H7 (cell line): ENCODE results near the gene NKD2. TPM values are rescaled to one million over a fixed set of nuclear protein-coding genes. Genes with fewer than 3 reads are reported as not detected.
"Not testable (repeated sequence)": the region's sequence is repeated elsewhere in the genome, so short reads cannot be mapped to it uniquely, and the experiment has no call there.

Experiments
- DNase-seq: peaks from one replicate; pipeline ENCODE4 v3.0.0; 2012
- H3K27me3 ChIP-seq: 2 replicates; pipeline ENCODE4 v1.6.0; 2011; ENCODE audit warnings: mild to moderate bottlenecking, low read length; ENCODE audit not compliant: control insufficient read depth, insufficient read depth
- H3K36me3 ChIP-seq: replicated peaks from 2 replicates; pipeline ENCODE4 v1.5.1; 2011; ENCODE audit warnings: low read length; ENCODE audit not compliant: control insufficient read depth, insufficient read depth
- H3K4me3 ChIP-seq: 2 replicates; pipeline ENCODE4 v1.5.1; 2011; ENCODE audit warnings: low read depth, mild to moderate bottlenecking, control low read depth, low read length, moderate library complexity; ENCODE audit not compliant: insufficient read depth
- total RNA-seq: library from RNA; depleted of rRNA; stranded (reverse); fragments of >200 nt; shearing (Covaris generic); gene quantifications from 2 replicates; pipeline ENCODE4 v1.2.3, GENCODE V29; 2014

NKD2 gene
- total RNA-seq, 1 experiment from 2014 or later = 4.9 TPM

- no peaks in the 10 kb centered on the region for H3K27me3 ChIP-seq
- H3K36me3 ChIP-seq = no peaks in the 10 kb centered on the region
- no peak overlapping the region for H3K4me3 ChIP-seq
- DNase-seq = no peak
Measured at GRCh38 chr5:968881-969280, 39.7 kb upstream of the NKD2 start.

- no peaks in the 10 kb centered on the region for H3K36me3 ChIP-seq
- H3K27me3 ChIP-seq = no peaks in the 10 kb centered on the region
- no peak overlapping the region for H3K4me3 ChIP-seq
- no peak for DNase-seq
Measured at GRCh38 chr5:969408-969839, 39.2 kb upstream of the NKD2 start.

GRCh38 chr5:972575-972974, 36.0 kb upstream of the NKD2 start:
- not testable (repeated sequence) for H3K27me3 ChIP-seq, H3K4me3 ChIP-seq, DNase-seq, H3K36me3 ChIP-seq

GRCh38 chr5:976849-977751, 31.5 kb upstream of the NKD2 start:
- H3K27me3 ChIP-seq = no peaks in the 10 kb centered on the region
- DNase-seq = peak; percentile 66
- no peaks in the 10 kb centered on the region for H3K36me3 ChIP-seq
- no peak overlapping the region for H3K4me3 ChIP-seq

- peak; percentile 30 for DNase-seq
- no peaks in the 10 kb centered on the region for H3K27me3 ChIP-seq
- no peak overlapping the region for H3K4me3 ChIP-seq
- no peaks in the 10 kb centered on the region for H3K36me3 ChIP-seq
Measured at GRCh38 chr5:978054-978453, 30.5 kb upstream of the NKD2 start.

- H3K27me3 ChIP-seq = no peaks in the 10 kb centered on the region
- no peak overlapping the region for H3K4me3 ChIP-seq
- DNase-seq = peak; percentile 41
- H3K36me3 ChIP-seq = no peaks in the 10 kb centered on the region
Measured at GRCh38 chr5:978693-979092, 29.9 kb upstream of the NKD2 start.

- Histone ChIP-seq H3K4me3 (no peak overlapping the region), H3K36me3 (no peaks in the 10 kb centered on the region), H3K27me3 (no peaks in the 10 kb centered on the region)
- peak; percentile 43 for DNase-seq
Measured at GRCh38 chr5:979100-979817, 29.3 kb upstream of the NKD2 start.

GRCh38 chr5:980001-980588, 28.5 kb upstream of the NKD2 start:
- no peaks in the 10 kb centered on the region for H3K27me3 ChIP-seq
- no peaks in the 10 kb centered on the region for H3K36me3 ChIP-seq
- H3K4me3 ChIP-seq = no peak overlapping the region
- peak; percentile 63 for DNase-seq

- Histone ChIP-seq H3K36me3 (no peaks in the 10 kb centered on the region), H3K27me3 (no peaks in the 10 kb centered on the region), H3K4me3 (no peak overlapping the region)
- DNase-seq = peak; percentile 51
Measured at GRCh38 chr5:980966-981365, 27.6 kb upstream of the NKD2 start.

GRCh38 chr5:981456-981855, 27.1 kb upstream of the NKD2 start:
- H3K4me3 ChIP-seq = no peak overlapping the region
- H3K36me3 ChIP-seq = no peaks in the 10 kb centered on the region
- H3K27me3 ChIP-seq = no peaks in the 10 kb centered on the region
- peak; percentile 74 for DNase-seq

- no peaks in the 10 kb centered on the region for H3K27me3 ChIP-seq
- H3K4me3 ChIP-seq = no peak overlapping the region
- peak; percentile 98 for DNase-seq
- H3K36me3 ChIP-seq = no peaks in the 10 kb centered on the region
Measured at GRCh38 chr5:982377-983237, 26.0 kb upstream of the NKD2 start.

GRCh38 chr5:983238-983524, 25.4 kb upstream of the NKD2 start:
- peak; percentile 48 for DNase-seq
- H3K4me3 ChIP-seq = no peak overlapping the region
- H3K27me3 ChIP-seq = no peaks in the 10 kb centered on the region
- no peaks in the 10 kb centered on the region for H3K36me3 ChIP-seq

GRCh38 chr5:983568-983967, 25.0 kb upstream of the NKD2 start:
- Histone ChIP-seq H3K27me3 (no peaks in the 10 kb centered on the region), H3K36me3 (no peaks in the 10 kb centered on the region), H3K4me3 (no peak overlapping the region)
- no peak for DNase-seq

- Histone ChIP-seq H3K27me3 (no peaks in the 10 kb centered on the region), H3K36me3 (no peaks in the 10 kb centered on the region), H3K4me3 (no peak overlapping the region)
- no peak for DNase-seq
Measured at GRCh38 chr5:984774-985173, 23.8 kb upstream of the NKD2 start.
